ENCODE data around the gene LRRC3B. TPM values are rescaled to one million over a fixed set of nuclear protein-coding genes. Genes with fewer than 3 reads are reported as not detected.
A peak's percentile ranks its signal among the peaks of the same experiment; 100 is the strongest.

The LRRC3B gene
- total RNA-seq, 1 donor from 2014 or later: 8.2 TPM

GRCh38 chr3:26714485-26714884 is 91.9 kb downstream of the LRRC3B start:
- no peaks in the 10 kb centered on the region for H3K27me3 ChIP-seq
- H4K20me1 ChIP-seq (ENCODE audit: low read depth): no peaks in the 10 kb centered on the region
- no peaks in the 10 kb centered on the region for H3K36me3 Mint-ChIP-seq
- DNase-seq (ENCODE audit: low spot score): no peak
- H3K4me3 ChIP-seq: no peak overlapping the region
- no peak overlapping the region for H3K4me2 ChIP-seq
- H3K4me3 Mint-ChIP-seq: no peak overlapping the region
- H3K9me3 ChIP-seq (ENCODE audit: low read depth): peaks cover 6% of the 10 kb centered on the region
- no peak overlapping the region for H3K27ac Mint-ChIP-seq
- H3K4me1 Mint-ChIP-seq: peaks cover 15% of the 10 kb centered on the region
- H3K27ac ChIP-seq: no peak overlapping the region
- no peaks in the 10 kb centered on the region for H3K79me2 ChIP-seq (ENCODE audit: low read depth)
- peaks cover 21% of the 10 kb centered on the region for H3F3A ChIP-seq (ENCODE audit: low read depth)
- TF ChIP-seq EZH2phosphoT487 (IDR thresholded peaks at IDR 0.05) (no peak), CTCF (IDR thresholded peaks at IDR 0.05) (no peak), EZH2 (IDR thresholded peaks at IDR 0.05) (no peak)
- peaks cover 6% of the 10 kb centered on the region for H3K9me3 Mint-ChIP-seq
- peaks cover 5% of the 10 kb centered on the region for H3K36me3 ChIP-seq
- H3K9ac ChIP-seq: no peak overlapping the region
- H3K27me3 Mint-ChIP-seq (ENCODE audit: insufficient read depth, low read depth): peaks cover 4% of the 10 kb centered on the region
- H3K4me1 ChIP-seq: peaks cover 22% of the 10 kb centered on the region
- no peak overlapping the region for H2AFZ ChIP-seq (replicated peaks)

- H3K4me2 ChIP-seq: no peak overlapping the region
- peaks cover 6% of the 10 kb centered on the region for H3K9me3 ChIP-seq (ENCODE audit: low read depth)
- Mint-ChIP-seq H3K4me1 (peaks cover 22% of the 10 kb centered on the region), H3K27ac (no peak overlapping the region), H3K36me3 (no peaks in the 10 kb centered on the region), H3K4me3 (no peak overlapping the region), H3K27me3 (ENCODE audit: insufficient read depth, low read depth) (peaks cover 4% of the 10 kb centered on the region), H3K9me3 (peaks cover 6% of the 10 kb centered on the region)
- DNase-seq (ENCODE audit: low spot score): no peak
- no peak overlapping the region for H3K4me3 ChIP-seq
- no peak overlapping the region for H3K9ac ChIP-seq
- H3K36me3 ChIP-seq: peaks cover 5% of the 10 kb centered on the region
- peaks cover 29% of the 10 kb centered on the region for H3F3A ChIP-seq (ENCODE audit: low read depth)
- peak overlapping the region; percentile 70 for H3K27ac ChIP-seq
- TF ChIP-seq EZH2 (IDR thresholded peaks at IDR 0.05) (no peak), EZH2phosphoT487 (IDR thresholded peaks at IDR 0.05) (no peak), CTCF (IDR thresholded peaks at IDR 0.05) (no peak)
- peaks cover 32% of the 10 kb centered on the region for H3K4me1 ChIP-seq
- H3K79me2 ChIP-seq (ENCODE audit: low read depth): no peaks in the 10 kb centered on the region
- no peak overlapping the region for H2AFZ ChIP-seq (replicated peaks)
- H4K20me1 ChIP-seq (ENCODE audit: low read depth): no peaks in the 10 kb centered on the region
- no peaks in the 10 kb centered on the region for H3K27me3 ChIP-seq
Observed at GRCh38 chr3:26715431-26715830, 92.9 kb downstream of the LRRC3B start.

DNA sequence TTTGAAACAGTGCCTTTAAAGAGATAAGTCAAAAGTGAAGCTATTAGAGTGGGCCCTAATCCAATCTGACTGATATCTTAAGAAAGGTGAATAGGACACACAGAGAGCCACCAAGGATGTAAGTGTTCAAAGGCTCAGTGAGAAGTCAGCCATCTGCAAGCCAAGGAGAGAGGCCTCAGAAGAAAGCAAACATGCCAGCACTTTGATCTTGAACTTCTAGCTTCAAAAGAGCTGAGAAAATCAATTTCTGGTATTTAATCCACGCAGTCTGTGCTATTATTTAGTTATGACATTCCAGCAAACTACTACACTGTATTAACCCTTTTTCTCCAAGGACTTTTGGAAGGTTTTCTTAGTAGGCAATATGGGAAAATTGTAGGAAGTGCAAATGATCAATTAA is 95.7 kb downstream of the LRRC3B start:
- H3K27me3 ChIP-seq: no peaks in the 10 kb centered on the region
- Mint-ChIP-seq H3K27ac (no peak overlapping the region), H3K27me3 (ENCODE audit: insufficient read depth, low read depth) (peaks cover 4% of the 10 kb centered on the region), H3K4me1 (peaks cover 22% of the 10 kb centered on the region), H3K9me3 (peaks cover 6% of the 10 kb centered on the region), H3K4me3 (no peak overlapping the region), H3K36me3 (no peaks in the 10 kb centered on the region)
- no peaks in the 10 kb centered on the region for H4K20me1 ChIP-seq (ENCODE audit: low read depth)
- peaks cover 29% of the 10 kb centered on the region for H3F3A ChIP-seq (ENCODE audit: low read depth)
- peak overlapping the region; percentile 62 for H3K4me2 ChIP-seq
- H3K79me2 ChIP-seq (ENCODE audit: low read depth): no peaks in the 10 kb centered on the region
- DNase-seq (ENCODE audit: low spot score): peak; percentile 23
- H3K27ac ChIP-seq: peak overlapping the region; percentile 75
- H3K4me1 ChIP-seq: peaks cover 30% of the 10 kb centered on the region
- peaks cover 5% of the 10 kb centered on the region for H3K36me3 ChIP-seq
- H3K9me3 ChIP-seq (ENCODE audit: low read depth): peaks cover 6% of the 10 kb centered on the region
- H2AFZ ChIP-seq (replicated peaks): no peak overlapping the region
- H3K9ac ChIP-seq: no peak overlapping the region
- H3K4me3 ChIP-seq: no peak overlapping the region
- TF ChIP-seq EZH2 (IDR thresholded peaks at IDR 0.05) (no peak), EZH2phosphoT487 (IDR thresholded peaks at IDR 0.05) (no peak), CTCF (IDR thresholded peaks at IDR 0.05) (no peak)
